NT2/D1 (cell line): ENCODE measurements around the gene NEMP2.

ENCODE experiments used
- SUZ12 ChIP-seq: IDR thresholded peaks from 2 replicates; pipeline ENCODE4 v1.6.1; 2011; ENCODE audit not compliant: insufficient read length, insufficient read depth; ENCODE audit errors: extremely low read depth
- YY1 ChIP-seq: IDR thresholded peaks from 2 replicates; pipeline ENCODE4 v1.6.1; 2011; ENCODE audit not compliant: insufficient read length, insufficient read depth

DNA sequence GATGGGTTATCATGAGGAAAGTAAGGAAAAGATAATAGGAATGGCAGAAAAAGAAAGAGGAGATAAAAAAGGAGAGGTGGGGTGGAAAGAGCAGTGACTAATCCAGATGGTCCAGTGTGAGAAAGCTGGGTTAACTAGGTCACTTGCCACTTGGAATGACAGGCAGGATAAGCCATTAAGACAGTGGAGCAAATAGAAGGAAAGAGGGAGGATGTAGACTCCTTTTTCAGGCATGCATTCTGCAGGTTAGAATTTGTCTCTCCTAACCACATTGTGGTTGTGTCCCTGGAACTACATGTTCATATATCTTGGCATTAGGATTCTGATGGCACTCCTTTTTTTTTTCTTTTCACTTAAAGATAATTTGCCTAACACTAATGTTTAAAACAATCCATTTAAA lies 13.4 kb upstream of the NEMP2 start:
- TF ChIP-seq SUZ12 (no peak), YY1 (no peak)
